HG03097 (cell line): ENCODE results near the gene H2BK1.
A peak's percentile ranks its signal among the peaks of the same experiment; 100 is the strongest.

Source experiments
- ATAC-seq: cut with Tn5 transposase; IDR thresholded peaks from one replicate; pipeline ENCODE4 v1.9.1; 2021; ENCODE audit not compliant: unreplicated experiment, low FRiP score

H2BK1 gene

DNA sequence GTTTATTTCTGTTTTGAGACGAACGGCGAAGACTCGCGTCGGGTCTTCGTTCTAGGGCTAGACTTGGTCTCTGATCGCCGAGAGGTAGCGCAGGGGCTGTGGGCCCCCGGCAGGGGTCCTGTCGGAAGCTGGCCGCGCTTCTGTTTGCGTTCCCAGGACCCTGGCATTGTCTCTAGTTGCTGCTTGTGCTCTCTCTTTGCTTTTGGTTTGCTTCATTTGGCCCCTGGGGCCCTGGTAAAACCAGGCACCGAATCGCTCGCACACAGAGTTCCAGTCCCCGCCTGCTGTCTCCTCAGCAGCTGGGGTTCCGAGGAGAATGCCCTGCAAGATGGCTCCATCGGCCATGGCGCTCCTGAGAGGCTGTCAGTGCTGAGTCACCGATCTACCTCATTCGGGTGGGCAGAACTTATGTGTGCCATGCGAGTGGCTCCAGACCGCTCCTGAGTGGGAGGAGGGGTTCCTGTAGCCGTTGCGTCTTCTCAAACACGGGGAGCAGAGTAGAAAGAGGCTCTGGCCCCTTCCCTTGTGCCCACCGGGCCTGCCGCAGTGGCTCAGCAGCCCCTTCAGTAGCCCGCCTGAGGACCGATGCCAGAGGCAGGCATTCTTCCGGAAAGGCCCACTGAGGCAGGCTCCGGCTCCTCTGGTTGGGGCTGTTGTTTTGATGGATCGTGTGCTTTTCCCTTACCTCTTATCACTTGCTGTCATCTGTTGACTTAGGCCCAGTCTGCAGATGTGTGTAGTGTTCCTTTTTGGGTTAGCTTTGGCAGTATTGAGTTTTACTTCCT lies 22.8 kb upstream of the H2BK1 start:
- no peak for ATAC-seq

DNA sequence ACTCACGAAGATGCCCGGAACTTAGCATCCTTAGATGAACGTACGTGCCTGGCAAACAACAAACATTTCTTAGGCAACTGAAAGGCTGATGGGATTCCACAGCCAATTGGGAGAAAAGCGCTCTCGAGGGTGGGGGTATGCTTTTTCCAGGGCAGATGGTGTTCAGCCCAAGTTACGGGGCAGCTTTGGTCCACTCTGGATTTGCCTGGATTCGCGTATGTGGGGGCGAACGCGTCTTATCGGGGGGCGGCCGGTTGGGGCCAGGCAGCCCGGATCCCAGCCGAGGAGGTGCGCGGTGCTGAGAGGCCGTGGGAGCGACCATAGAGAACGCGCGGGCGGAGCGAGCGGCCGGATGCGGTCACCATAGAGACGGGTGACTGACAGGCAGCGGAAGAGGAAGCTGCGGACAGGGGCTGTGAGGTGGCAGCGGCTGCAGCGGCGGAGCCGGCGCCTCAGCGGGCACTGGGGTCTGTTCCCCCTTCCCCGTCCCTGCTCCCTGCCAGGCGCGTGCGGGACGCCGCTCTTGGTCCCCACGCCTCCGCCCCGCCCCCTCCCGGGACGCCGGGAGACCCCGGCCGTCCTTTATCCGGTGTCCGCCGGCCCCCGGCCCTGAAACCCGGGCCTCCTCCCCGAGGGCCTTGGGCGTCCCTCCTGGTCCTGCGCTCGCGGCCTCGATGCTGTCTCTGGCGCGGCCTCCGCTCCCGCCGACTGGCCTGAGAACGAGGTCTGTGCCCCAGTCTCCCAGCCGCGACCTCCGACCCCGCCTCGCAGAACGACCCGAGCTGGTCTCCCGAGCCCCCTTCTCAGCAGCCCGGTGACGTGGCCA lies 22.0 kb upstream of the H2BK1 start, which contains the start of gene CHPF2:
Gene CHPF2, plus strand, starts transcription at position 393 of the 826 bp plus-strand sequence. CDS start 1,529 bp downstream, outside the sequence.
- ATAC-seq, result peak; percentile 89

GRCh38 chr7:151231080-151231479 lies 20.8 kb upstream of the H2BK1 start:
- ATAC-seq, result no peak

DNA sequence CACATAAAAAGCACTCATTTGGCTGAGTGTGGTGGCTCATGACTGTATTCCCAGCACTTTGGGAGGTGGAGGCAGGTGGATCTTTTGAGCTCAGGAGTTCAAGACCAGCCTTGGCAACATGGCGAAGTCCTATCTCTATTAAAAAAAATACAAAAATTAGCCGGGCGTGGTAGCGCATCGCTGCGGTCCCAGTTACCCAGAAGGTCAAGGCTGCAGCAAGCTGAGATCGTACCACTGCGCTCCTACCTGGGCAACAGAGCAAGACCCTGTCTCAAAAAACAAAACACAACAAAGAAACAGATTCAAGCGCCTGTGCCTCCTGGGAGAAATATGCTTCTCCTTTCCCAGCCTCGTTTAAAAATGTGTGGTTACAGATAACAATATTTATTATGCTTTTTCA lies 19.0 kb upstream of the H2BK1 start:
- no peak for ATAC-seq

DNA sequence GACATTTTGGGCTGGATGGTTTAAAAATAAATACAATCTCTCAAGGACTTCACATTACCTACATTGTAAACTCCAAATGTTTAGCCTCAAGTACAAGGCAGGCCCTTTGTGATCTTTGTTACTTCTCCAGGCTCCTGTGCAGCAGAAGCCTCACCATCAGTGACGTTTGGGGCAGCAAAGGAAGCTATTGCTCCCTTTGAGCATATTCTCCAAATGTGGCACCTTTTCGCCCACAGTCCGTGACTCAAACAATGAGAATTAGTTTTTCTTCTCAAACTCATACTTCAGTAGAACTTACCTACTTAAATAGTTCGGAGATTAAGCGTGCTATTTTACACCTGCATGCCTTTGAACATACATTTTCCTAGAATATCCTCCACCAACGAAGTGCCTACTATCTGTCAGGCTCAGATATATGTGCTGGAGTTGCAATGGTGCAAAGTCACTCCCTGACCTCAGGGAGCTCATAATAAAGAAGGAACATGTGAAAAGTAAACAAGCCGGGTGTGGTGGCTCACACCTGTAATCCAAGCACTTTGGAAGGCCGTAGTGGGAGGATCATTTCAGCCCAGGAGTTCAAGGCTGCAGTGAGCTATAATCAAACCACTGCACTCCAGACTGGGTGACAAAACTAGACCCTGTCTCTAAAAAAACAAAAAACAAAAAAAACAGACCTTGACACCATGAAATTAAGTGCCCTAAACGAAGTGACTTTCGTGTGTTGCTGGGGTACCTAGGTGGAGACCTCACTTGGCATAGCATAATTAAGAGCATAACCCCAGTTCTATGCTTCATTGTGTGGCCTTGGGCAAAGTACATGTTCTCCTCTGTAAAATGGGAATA lies 18.0 kb upstream of the H2BK1 start:
- ATAC-seq, result no peak

DNA sequence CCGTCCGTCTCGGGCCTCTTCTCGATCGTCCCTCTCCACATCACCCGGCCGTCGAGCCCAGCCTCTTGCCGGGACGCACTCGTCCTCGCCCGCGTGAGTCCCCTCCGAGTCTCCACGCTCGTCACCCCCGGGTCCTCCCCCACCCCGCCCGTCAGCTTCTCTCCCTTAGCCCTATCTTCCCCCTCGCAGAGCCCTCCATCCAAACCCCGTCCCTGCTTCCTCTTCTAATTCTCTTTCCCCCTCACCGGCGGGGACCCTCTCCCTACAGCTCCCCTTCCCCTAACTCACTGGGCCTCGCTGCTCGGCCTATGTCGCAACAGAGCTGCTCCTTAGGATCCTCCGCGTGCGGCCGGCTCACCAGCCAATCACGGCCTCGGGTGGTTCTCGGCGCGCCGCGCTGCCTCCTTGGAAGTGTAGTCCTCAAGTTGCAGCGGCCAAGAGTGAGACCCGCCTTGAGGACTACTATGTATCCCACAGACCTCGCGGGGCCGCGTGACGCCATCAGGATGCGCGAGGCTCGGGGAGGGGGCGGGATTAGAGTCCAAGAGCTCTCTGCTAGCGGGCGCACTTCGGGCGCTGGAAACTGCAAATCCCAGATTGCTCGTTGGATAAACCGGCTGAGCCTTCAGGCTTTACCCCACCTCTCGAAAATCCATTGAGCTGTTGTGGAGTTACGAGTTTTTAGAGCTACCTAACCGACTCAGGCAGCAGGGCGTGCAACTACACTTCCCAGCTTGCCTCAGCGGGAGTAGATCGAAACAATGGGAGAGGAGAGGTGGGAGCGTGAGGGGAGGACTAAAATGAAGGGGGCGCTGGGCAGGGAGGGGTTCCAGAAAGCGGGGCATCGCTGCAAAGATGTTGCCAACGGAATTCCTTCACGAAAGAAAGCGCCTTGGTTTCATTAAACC lies 16.8 kb upstream of the H2BK1 start, which contains the start of gene ABCF2:
Gene ABCF2, minus strand, starts transcription at position 331 of the 908 bp plus-strand sequence. CDS start 747 bp downstream, outside the sequence.
- ATAC-seq, result peak; percentile 94

GRCh38 chr7:151226560-151226874 lies 16.2 kb upstream of the H2BK1 start:
- no peak for ATAC-seq

GRCh38 chr7:151225948-151226510 lies 15.7 kb upstream of the H2BK1 start:
- ATAC-seq, result no peak

GRCh38 chr7:151223728-151224127 lies 13.4 kb upstream of the H2BK1 start:
- ATAC-seq, result no peak

DNA sequence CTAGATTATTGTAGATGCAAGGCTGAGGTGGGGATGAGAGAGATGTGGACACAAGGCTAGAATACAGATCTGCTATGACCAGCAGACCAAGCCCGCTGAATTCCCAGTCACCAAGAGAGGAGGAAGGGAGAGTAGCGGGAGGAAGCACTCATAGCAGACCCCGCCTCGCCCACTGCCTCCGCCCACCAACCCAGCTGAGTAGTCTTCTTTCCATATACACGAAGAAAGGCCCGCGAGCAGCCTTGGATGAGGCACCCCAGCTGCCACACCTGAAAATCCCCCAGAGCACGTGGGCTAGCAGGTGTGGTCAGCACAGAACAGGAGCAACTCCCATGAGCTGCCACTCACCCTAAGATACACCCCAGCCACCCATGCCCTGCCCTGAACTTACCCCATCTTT lies 7.9 kb upstream of the H2BK1 start:
- no peak for ATAC-seq

- no peak for ATAC-seq
Measured at GRCh38 chr7:151215396-151215795, 5.1 kb upstream of the H2BK1 start.

- ATAC-seq, result no peak
Measured at GRCh38 chr7:151213826-151214225, 3.5 kb upstream of the H2BK1 start.

DNA sequence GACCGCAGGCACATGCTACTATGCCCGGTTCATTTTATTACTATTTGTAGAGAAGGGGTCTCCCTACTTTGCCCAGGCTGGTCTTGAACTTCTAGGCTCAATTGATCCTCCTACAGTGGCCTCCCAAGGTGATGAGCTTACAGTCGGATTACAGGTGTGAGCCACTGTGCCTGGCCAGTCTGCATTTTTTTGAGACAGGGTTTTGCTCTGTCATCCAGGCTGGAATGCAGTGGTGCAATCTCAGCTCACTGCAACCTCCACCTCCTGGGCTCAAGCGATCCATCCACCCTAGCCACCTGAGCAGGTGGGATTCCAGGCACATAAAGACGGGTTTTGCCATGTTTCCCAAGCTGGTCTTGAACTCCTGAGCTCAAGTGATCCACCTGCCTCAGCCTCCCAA lies 2.3 kb upstream of the H2BK1 start:
- no peak for ATAC-seq

DNA sequence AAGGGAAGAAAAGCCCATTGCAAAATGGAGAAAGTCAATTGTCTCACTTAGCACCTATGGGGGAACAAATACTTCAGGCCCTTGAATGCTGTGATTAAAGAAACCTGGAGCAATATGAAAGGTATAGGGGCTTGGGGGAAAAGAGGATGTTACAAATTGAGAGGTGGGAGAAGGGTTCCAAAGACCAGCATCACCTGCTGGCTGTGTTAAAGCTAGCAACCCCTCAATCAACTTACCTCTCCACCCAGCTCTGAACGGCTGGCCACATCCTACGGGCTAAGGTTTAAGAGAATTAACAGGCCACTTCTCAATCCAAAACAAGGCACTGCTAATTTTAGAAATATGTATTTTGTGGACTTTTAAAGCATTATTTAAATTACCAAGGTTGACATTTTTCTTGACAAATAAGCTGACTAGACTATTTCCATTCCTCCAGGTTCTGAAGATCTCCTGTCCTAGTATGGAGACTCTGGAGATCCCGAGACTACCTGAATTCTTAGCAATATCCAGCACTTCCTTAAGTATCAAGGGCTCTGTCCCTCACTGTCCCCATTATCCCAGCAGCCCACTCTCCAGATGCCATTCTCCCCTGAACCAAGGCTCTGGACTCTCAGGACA lies 976 bp upstream of the H2BK1 start:
- no peak for ATAC-seq

GRCh38 chr7:151209588-151209987 lies 700 bp downstream of the H2BK1 start:
- no peak for ATAC-seq

DNA sequence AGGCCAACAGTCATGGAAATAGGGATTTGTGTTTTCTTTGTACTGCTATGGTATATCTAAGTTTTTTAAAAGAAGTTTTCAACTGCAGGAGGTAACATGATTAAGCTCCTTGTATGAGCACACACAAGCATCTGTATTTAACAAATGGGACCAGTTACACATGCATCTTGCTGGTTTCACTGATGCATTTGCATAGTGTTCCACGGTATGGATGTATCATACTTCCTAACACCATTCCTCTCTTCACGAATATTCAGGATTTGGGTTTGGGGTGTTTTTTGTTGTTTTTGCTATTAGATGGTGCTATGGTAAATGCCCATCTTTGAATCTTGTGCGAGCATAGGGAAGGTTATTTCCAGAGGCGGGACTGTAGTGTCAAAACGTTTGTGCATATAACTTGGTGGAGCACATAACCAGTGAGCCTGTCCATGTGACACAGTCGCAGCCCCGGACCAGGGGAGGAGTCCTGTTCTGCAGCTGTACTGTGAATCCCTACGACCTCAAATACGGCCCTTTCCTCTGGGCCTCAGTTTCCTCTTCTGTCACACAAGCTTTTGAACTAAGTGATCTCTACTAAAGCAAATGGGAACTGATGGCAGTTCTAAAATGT lies 1.9 kb downstream of the H2BK1 start:
- ATAC-seq, result no peak

- no peak for ATAC-seq
Measured at GRCh38 chr7:151207804-151208203, 2.5 kb downstream of the H2BK1 start.

DNA sequence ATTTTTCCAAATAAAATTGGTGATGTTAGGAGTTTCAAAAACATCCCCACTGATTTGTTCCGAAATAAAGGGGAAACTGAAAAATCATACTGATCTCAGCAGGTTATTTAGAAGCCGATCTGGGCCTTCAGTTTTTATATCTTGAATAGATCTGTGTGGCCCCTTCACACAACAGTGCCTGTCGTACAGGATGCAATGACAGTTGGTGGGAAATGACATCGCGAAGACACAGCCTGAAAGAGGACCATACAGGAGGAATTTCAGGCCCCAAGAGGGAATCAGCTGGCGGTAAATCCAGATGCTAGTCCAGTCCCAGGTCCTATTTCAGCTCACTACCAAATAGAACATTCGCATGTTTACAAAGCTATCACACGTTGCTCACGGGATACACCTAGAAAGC lies 3.0 kb downstream of the H2BK1 start:
- ATAC-seq, result no peak

DNA sequence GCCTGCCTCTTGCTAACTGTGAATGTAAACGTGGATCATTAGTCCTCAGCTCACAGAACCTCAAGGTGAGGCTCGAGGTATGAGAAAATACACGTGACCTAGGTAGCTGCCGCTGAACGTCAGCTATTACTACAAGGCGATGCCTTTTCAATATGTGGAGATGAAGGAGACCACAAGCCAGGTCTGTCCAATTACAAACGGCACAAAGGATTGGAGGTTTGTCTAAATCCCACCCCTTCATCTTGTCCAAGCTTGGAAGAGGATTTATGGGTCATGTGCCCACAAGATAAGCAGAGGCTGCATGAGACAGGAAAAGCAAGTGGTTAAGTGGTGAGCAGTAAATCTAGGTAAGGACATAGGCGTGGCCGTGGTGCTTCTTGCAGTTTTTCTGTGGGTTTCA lies 3.4 kb downstream of the H2BK1 start:
- ATAC-seq, result no peak
